Measurements from ENCODE around the gene AFDN.

AFDN gene

DNA sequence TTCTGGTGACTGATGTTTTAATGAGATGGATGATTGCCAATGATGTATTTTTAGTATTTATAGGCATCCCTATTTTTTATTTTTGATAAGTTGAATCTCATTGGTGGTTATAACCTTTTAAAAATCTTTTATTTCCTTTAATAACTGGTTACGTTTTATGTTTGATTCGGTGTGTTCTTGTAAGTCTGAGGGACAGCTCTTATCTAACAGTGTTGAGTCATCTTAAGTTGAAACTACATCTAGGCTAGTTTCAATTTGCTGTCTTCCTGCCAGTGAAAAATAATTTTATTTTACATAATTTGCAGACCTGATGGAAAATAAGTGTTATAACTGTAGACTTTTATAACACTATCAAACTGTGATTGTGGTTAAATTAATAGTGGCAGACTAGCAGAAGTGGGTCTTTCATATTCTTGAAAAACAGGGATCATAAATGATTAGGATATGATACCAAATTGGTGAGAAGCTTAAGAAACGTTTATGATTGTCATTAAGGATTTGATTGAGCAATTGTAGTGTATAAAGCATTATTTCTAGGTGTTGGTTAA is 4.6 kb downstream of the AFDN start:
- POLR2A ChIA-PET, result no interaction called here
- DNase-seq (ENCODE audit: extremely low spot score), result no peak
- TF ChIP-seq NFRKB (IDR thresholded peaks at IDR 0.05), result no peak
- TF ChIP-seq, protein P1, sequence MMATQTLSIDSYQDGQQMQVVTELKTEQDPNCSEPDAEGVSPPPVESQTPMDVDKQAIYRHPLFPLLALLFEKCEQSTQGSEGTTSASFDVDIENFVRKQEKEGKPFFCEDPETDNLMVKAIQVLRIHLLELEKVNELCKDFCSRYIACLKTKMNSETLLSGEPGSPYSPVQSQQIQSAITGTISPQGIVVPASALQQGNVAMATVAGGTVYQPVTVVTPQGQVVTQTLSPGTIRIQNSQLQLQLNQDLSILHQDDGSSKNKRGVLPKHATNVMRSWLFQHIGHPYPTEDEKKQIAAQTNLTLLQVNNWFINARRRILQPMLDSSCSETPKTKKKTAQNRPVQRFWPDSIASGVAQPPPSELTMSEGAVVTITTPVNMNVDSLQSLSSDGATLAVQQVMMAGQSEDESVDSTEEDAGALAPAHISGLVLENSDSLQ (IDR thresholded peaks at IDR 0.05), result peak; percentile 9; the same call in 1 of the 2 replicates
- no peak for TF ChIP-seq FOXK2 (IDR thresholded peaks at IDR 0.05)
- TF ChIP-seq L3MBTL2 (conservative IDR thresholded peaks at IDR 0.05), result no peak
- TF ChIP-seq SP1 (IDR thresholded peaks at IDR 0.05), result no peak
- no peak for TF ChIP-seq ARNT (IDR thresholded peaks at IDR 0.05)
- TF ChIP-seq CTBP1 (IDR thresholded peaks at IDR 0.05; ENCODE audit: borderline replicate concordance), result no peak
- no peak for TF ChIP-seq TARDBP (IDR thresholded peaks at IDR 0.05)
- CTCF ChIA-PET, result no interaction called here

DNA sequence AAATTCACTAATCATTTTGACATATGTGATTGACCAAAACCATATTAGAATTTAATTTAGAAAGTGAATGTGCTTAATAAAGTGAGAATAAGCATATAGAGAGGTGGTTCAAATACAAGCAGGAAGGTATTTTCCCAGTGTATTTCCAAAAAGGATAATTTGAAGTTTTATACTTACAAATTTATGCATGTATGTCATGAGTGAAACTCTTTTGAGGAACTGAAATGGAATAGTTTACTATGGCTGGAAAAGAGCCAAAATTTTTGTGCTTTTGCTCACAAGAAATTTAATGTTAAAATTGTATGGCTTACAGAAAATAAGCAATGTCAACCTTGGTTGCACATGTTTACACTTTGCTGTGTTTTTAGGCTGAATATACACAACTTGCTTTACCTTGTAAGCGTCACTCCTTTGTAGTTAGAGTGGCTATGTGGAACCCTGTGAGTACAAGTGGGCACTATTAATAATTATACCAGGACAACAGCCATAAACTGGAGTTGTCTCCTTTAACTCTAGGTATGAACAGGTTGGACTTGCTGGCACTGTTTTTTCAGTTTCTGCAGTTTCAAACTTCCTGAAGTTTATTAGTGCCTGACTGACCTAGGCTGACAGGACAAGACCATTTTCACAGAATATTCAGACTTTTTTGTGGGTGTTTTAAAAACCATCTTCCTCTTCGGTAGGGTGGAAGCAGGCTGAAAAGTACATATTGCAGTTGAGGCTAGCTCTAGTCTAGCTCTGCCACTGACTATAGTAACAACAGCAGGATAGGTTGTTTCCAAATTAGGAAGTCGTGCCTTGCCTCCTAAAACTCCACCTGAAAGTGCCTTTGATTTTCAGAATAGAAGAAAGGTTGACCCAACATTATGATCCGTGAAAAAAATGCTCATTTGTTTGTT is 6.0 kb downstream of the AFDN start:
- ChIA-PET CTCF (no interaction called here), POLR2A (no interaction called here)
- no peak for TF ChIP-seq FOXM1 (IDR thresholded peaks at IDR 0.05; ENCODE audit: borderline replicate concordance)
- no peak for TF ChIP-seq HDGF (IDR thresholded peaks at IDR 0.05; ENCODE audit: borderline replicate concordance)
- no peak for TF ChIP-seq L3MBTL2 (conservative IDR thresholded peaks at IDR 0.05)
- TF ChIP-seq, protein P1 (IDR thresholded peaks at IDR 0.05), result no peak
- TF ChIP-seq FOXK2 (IDR thresholded peaks at IDR 0.05), result no peak
- no peak for TF ChIP-seq ARNT (IDR thresholded peaks at IDR 0.05)
- no peak for TF ChIP-seq BHLHE40 (IDR thresholded peaks at IDR 0.05; ENCODE audit: borderline replicate concordance)
- TF ChIP-seq FOXA1 (IDR thresholded peaks at IDR 0.05), result no peak
- no peak for TF ChIP-seq CTBP1 (IDR thresholded peaks at IDR 0.05; ENCODE audit: borderline replicate concordance)
- no peak for TF ChIP-seq NFRKB (IDR thresholded peaks at IDR 0.05)
- no peak for TF ChIP-seq SUZ12 (IDR thresholded peaks at IDR 0.05)
- TF ChIP-seq SP1 (IDR thresholded peaks at IDR 0.05), result no peak
- no peak for TF ChIP-seq ELF4 (IDR thresholded peaks at IDR 0.05)
- TF ChIP-seq TARDBP (IDR thresholded peaks at IDR 0.05), result no peak
- no peak for DNase-seq (ENCODE audit: extremely low spot score)

DNA sequence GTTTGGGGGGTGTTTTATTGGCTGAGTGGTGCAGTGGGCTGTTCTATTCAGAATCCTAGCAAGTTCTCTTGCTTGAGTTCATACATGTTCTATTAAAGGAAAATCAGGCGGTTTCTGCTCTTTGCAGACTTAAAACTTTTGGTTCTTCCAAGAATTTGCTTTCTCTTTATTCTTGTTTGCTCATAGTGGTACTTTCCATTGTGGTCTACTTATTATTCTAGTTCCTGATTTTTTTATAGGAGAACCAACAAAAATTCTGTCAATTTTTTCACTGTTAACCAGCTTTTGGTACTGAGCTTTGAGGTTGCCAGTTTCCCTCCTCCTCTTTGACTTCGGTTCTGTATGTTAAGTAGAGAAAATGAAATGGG is 6.7 kb downstream of the AFDN start:
- ChIA-PET CTCF (interaction anchor here (0.7 kb wide), 2 partner anchors 12 to 325 kb away, joined by 3 to 4 read pairs; no protein-coding TSS in a partner anchor), POLR2A (no interaction called here)
- no peak for DNase-seq (ENCODE audit: extremely low spot score)
- TF ChIP-seq CTBP1 (IDR thresholded peaks at IDR 0.05; ENCODE audit: borderline replicate concordance) (no peak), FOXM1 (IDR thresholded peaks at IDR 0.05; ENCODE audit: borderline replicate concordance) (no peak), SUZ12 (IDR thresholded peaks at IDR 0.05) (no peak), ZNF384 (IDR thresholded peaks at IDR 0.05) (no peak), NFRKB (IDR thresholded peaks at IDR 0.05) (no peak), FOXA1 (IDR thresholded peaks at IDR 0.05) (no peak), FOXK2 (IDR thresholded peaks at IDR 0.05) (no peak), ELF4 (IDR thresholded peaks at IDR 0.05) (no peak), L3MBTL2 (conservative IDR thresholded peaks at IDR 0.05) (no peak), LEF1 (IDR thresholded peaks at IDR 0.05; ENCODE audit: borderline replicate concordance) (no peak), ARNT (IDR thresholded peaks at IDR 0.05) (no peak), HDGF (IDR thresholded peaks at IDR 0.05; ENCODE audit: borderline replicate concordance) (no peak), TARDBP (IDR thresholded peaks at IDR 0.05) (no peak), SP1 (IDR thresholded peaks at IDR 0.05) (no peak), BHLHE40 (IDR thresholded peaks at IDR 0.05; ENCODE audit: borderline replicate concordance) (no peak)
- TF ChIP-seq, protein P1 (IDR thresholded peaks at IDR 0.05), result no peak

DNA sequence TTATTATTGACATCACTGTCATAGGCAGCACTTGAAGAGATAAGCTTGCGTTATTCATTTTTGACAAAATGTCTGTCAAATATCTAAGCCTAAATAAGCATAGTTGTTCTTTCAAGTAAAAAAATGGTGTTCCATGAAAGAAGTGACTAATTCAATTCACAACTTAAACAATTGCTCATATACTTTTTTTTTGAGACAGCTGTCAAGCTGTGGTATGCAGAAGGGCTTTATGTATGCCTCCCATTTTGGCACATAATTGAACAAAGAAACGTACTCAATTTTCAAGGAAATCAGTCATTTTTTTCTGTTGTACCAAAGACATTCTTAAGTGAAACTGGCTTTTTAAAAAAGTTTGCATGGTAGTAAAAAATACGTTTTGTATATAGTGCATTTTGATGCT is 8.5 kb downstream of the AFDN start:
- no peak for DNase-seq (ENCODE audit: extremely low spot score)
- no peak for TF ChIP-seq ELF4 (IDR thresholded peaks at IDR 0.05)
- no peak for TF ChIP-seq L3MBTL2 (conservative IDR thresholded peaks at IDR 0.05)
- TF ChIP-seq BHLHE40 (IDR thresholded peaks at IDR 0.05; ENCODE audit: borderline replicate concordance), result no peak
- no peak for TF ChIP-seq LEF1 (IDR thresholded peaks at IDR 0.05; ENCODE audit: borderline replicate concordance)
- no peak for TF ChIP-seq ARNT (IDR thresholded peaks at IDR 0.05)
- no peak for TF ChIP-seq SP1 (IDR thresholded peaks at IDR 0.05)
- TF ChIP-seq, protein P1 (IDR thresholded peaks at IDR 0.05), result no peak
- no peak for TF ChIP-seq NFRKB (IDR thresholded peaks at IDR 0.05)
- no peak for TF ChIP-seq FOXK2 (IDR thresholded peaks at IDR 0.05)
- TF ChIP-seq ZNF384 (IDR thresholded peaks at IDR 0.05), result no peak
- TF ChIP-seq HDGF (IDR thresholded peaks at IDR 0.05; ENCODE audit: borderline replicate concordance), result no peak
- TF ChIP-seq CTBP1 (IDR thresholded peaks at IDR 0.05; ENCODE audit: borderline replicate concordance), result no peak
- TF ChIP-seq SUZ12 (IDR thresholded peaks at IDR 0.05), result no peak
- no peak for TF ChIP-seq TARDBP (IDR thresholded peaks at IDR 0.05)
- TF ChIP-seq FOXM1 (IDR thresholded peaks at IDR 0.05; ENCODE audit: borderline replicate concordance), result no peak
- ChIA-PET CTCF (interaction anchor here (0.6 to 0.7 kb wide), 2 partner anchors 13 to 81 kb away, joined by 3 to 4 read pairs; no protein-coding TSS in a partner anchor), POLR2A (interaction anchor here (0.7 to 0.8 kb wide), 2 partner anchors 397 to 565 kb away, joined by 3 read pairs; no protein-coding TSS in a partner anchor)

DNA sequence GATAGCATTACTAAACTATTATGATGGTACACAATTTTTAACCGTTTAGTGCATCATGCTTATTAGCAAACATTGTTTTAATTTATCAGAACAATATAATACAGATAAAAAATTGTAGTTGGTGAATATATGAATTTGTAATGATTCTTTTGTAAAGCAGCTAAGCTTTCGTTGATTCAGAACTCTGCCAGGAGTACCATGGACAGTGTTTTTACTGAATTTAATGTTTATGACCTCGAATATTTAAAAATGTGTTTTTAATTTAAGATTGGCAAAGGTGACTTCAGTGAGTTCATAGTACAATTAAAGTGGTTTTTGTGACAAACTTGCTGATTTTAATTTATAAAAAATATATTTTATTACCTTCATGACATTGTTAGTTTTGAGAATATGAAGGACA is 10.0 kb downstream of the AFDN start:
- TF ChIP-seq HDGF (IDR thresholded peaks at IDR 0.05; ENCODE audit: borderline replicate concordance) (no peak), TARDBP (IDR thresholded peaks at IDR 0.05) (no peak), ELF4 (IDR thresholded peaks at IDR 0.05) (no peak), LEF1 (IDR thresholded peaks at IDR 0.05; ENCODE audit: borderline replicate concordance) (no peak), L3MBTL2 (conservative IDR thresholded peaks at IDR 0.05) (no peak), NFRKB (IDR thresholded peaks at IDR 0.05) (no peak), FOXA1 (IDR thresholded peaks at IDR 0.05) (no peak), ARNT (IDR thresholded peaks at IDR 0.05) (no peak), ZNF384 (IDR thresholded peaks at IDR 0.05) (no peak), CTBP1 (IDR thresholded peaks at IDR 0.05; ENCODE audit: borderline replicate concordance) (no peak), FOXM1 (IDR thresholded peaks at IDR 0.05; ENCODE audit: borderline replicate concordance) (no peak), SUZ12 (IDR thresholded peaks at IDR 0.05) (no peak), SP1 (IDR thresholded peaks at IDR 0.05) (no peak), BHLHE40 (IDR thresholded peaks at IDR 0.05; ENCODE audit: borderline replicate concordance) (no peak), FOXK2 (IDR thresholded peaks at IDR 0.05) (no peak)
- TF ChIP-seq, protein P1 (IDR thresholded peaks at IDR 0.05), result no peak
- DNase-seq (ENCODE audit: extremely low spot score), result no peak
- ChIA-PET CTCF (interaction anchor here (0.6 kb wide), 1 partner anchor 160 kb away, joined by 3 read pairs; no protein-coding TSS in a partner anchor), POLR2A (no interaction called here)
